Subcutaneous abdominal adipose tissue (tissue), 5 donors: ENCODE results near the gene ICOS.
"Not testable (repeated sequence)": the region's sequence is repeated elsewhere in the genome, so short reads cannot be mapped to it uniquely, and the experiment has no call there.

ENCODE experiments used
- H3K27ac ChIP-seq: one replicate; pipeline ENCODE4 v1.7.0; 2013; ENCODE audit warnings: low read depth, mild to moderate bottlenecking, inconsistent platforms, low read length, moderate library complexity
- H3K27me3 ChIP-seq, 5 donors: one replicate each; pipeline ENCODE4 v1.7.0; 2013; ENCODE audit warnings: low read length in 5 of 5, inconsistent platforms in 1 of 5; ENCODE audit not compliant: control insufficient read depth in 5 of 5, insufficient read depth in 4 of 5
- H3K36me3 ChIP-seq, 5 donors: one replicate each; pipeline ENCODE4 v1.7.0; 2013; ENCODE audit warnings: low read length in 5 of 5; ENCODE audit not compliant: control insufficient read depth in 5 of 5, insufficient read depth in 5 of 5
- H3K4me1 ChIP-seq, 5 donors: one replicate each; pipeline ENCODE4 v1.7.0; 2013; ENCODE audit warnings: low read length in 5 of 5, mild to moderate bottlenecking in 3 of 5, moderate library complexity in 1 of 5; ENCODE audit not compliant: control insufficient read depth in 5 of 5, insufficient read depth in 5 of 5
- H3K4me3 ChIP-seq, 5 donors: one replicate each; pipeline ENCODE4 v1.7.0; 2013; ENCODE audit warnings: low read length in 5 of 5, low read depth in 1 of 5
- H3K9ac ChIP-seq, 5 donors: one replicate each; pipeline ENCODE4 v1.7.0; 2013; ENCODE audit warnings: low read length in 5 of 5, mild to moderate bottlenecking in 4 of 5, moderate library complexity in 3 of 5
- H3K9me3 ChIP-seq, 5 donors: one replicate each; pipeline ENCODE4 v1.7.0; 2013; ENCODE audit warnings: low read length in 5 of 5; ENCODE audit not compliant: control insufficient read depth in 5 of 5
- donor health status: healthy.
- donor health status: healthy.
- donor health status: healthy.
- donor health status: healthy.
- donor health status: healthy.

The ICOS gene

GRCh38 chr2:203914546-203915182, 21.9 kb upstream of the ICOS start:
- H3K27ac ChIP-seq, result no peak overlapping the region

GRCh38 chr2:203915256-203915655, 21.3 kb upstream of the ICOS start:
- H3K9me3 ChIP-seq, result no peaks in the 10 kb centered on the region
- peak overlapping the region in 3 of 5 donors; percentile 17 to 30 (median 20) for H3K4me3 ChIP-seq
- no peaks in the 10 kb centered on the region for H3K27me3 ChIP-seq
- H3K27ac ChIP-seq, result no peak overlapping the region
- peaks cover 5 to 9% (median 6%) of the 10 kb centered on the region in 5 donors for H3K4me1 ChIP-seq
- no peaks in the 10 kb centered on the region for H3K36me3 ChIP-seq
- peak overlapping the region in 1 of 5 donors; percentile 31 for H3K9ac ChIP-seq

More at GRCh38 chr2:203914546-203915182, 21.9 kb upstream of the ICOS start:
- Histone ChIP-seq H3K27me3 (no peaks in the 10 kb centered on the region), H3K4me3 (no peak overlapping the region), H3K9me3 (no peaks in the 10 kb centered on the region), H3K36me3 (no peaks in the 10 kb centered on the region), H3K4me1 (peaks cover 5 to 13% (median 11%) of the 10 kb centered on the region in 5 donors), H3K9ac (no peak overlapping the region)

DNA sequence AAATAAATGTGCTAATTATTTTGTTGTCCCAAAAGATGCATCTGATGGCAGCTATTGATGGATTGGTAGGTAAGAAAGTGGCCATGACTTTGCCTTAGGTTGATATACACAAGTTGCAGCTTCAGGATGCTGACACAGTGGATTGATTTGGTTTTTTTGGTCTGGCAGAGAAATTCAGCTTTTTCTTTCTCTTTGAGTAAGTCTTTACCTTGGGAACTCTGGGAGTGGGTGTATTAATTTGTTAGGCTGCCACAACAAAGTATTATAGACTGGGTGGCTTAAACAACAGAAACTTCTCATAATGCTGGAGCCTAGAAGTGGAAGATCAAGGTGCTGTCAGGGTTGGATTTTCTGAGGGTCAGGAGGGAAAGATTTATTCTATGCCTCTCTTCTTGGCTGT, 19.8 kb upstream of the ICOS start:
- Histone ChIP-seq H3K36me3 (no peaks in the 10 kb centered on the region), H3K4me3 (no peak overlapping the region), H3K27ac (no peak overlapping the region), H3K9me3 (no peaks in the 10 kb centered on the region), H3K27me3 (no peaks in the 10 kb centered on the region), H3K9ac (no peak overlapping the region), H3K4me1 (peaks cover 4 to 9% (median 6%) of the 10 kb centered on the region in 5 donors)

DNA sequence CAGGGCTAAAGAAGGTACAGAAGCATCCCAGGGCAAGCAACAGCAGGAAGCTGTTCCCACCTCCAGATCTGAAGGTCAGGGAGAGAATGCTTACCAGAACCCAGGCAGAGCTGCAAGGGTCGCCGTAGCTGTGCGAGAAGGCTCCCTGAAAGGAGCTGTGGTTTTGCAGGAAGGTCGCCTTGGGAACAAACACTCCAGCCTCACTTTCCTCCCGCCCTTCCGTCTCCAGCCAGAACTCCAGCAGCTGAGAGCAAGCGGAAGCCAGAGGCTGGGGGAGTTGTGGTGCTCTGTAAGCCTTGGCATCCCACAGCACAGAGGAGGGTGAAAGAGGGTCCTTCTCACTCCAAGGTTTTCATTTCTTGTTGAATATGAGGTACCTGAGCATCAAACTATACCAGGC, 18.3 kb upstream of the ICOS start:
- Histone ChIP-seq H3K4me1 (peaks cover 4 to 9% (median 6%) of the 10 kb centered on the region in 5 donors), H3K36me3 (no peaks in the 10 kb centered on the region), H3K27me3 (no peaks in the 10 kb centered on the region), H3K27ac (no peak overlapping the region), H3K4me3 (no peak overlapping the region), H3K9ac (no peak overlapping the region), H3K9me3 (no peaks in the 10 kb centered on the region)

DNA sequence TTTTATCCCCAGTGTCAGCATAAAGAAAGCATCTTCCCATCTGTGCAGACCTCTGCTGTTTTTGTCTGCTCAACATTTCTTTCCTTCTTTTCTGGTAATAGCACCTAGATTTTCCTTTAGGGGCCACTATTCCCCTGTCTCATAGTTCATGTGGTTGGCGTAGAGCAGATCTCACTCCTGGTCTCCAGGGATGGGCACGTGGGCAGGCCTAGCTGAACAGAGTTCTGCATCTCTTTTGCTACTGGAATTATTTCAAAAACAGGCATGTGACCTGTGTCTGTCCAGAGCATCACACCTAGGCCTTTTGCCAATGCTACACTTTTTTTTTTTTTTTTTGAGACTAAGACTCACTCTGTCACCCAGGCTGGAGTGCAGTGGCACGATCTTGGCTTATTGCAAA, 17.7 kb upstream of the ICOS start:
- H3K36me3 ChIP-seq, result no peaks in the 10 kb centered on the region
- H3K9me3 ChIP-seq, result no peaks in the 10 kb centered on the region
- no peak overlapping the region for H3K4me3 ChIP-seq
- H3K9ac ChIP-seq, result no peak overlapping the region
- H3K4me1 ChIP-seq, result peaks cover 4 to 9% (median 6%) of the 10 kb centered on the region in 5 donors
- no peak overlapping the region for H3K27ac ChIP-seq
- H3K27me3 ChIP-seq, result no peaks in the 10 kb centered on the region

- H3K4me1 ChIP-seq, result peaks cover 0 to 5% (median 3%) of the 10 kb centered on the region in 5 donors
- H3K36me3 ChIP-seq, result no peaks in the 10 kb centered on the region
- H3K27me3 ChIP-seq, result no peaks in the 10 kb centered on the region
- H3K4me3 ChIP-seq, result no peak overlapping the region
- no peak overlapping the region for H3K27ac ChIP-seq
- no peak overlapping the region for H3K9ac ChIP-seq
- no peaks in the 10 kb centered on the region for H3K9me3 ChIP-seq
Measured at GRCh38 chr2:203925512-203926158, 10.9 kb upstream of the ICOS start.

- Histone ChIP-seq H3K9ac (no peak overlapping the region), H3K4me3 (no peak overlapping the region), H3K9me3 (no peaks in the 10 kb centered on the region), H3K36me3 (no peaks in the 10 kb centered on the region), H3K27ac (no peak overlapping the region), H3K27me3 (no peaks in the 10 kb centered on the region), H3K4me1 (peaks cover 0 to 5% (median 3%) of the 10 kb centered on the region in 5 donors)
Measured at GRCh38 chr2:203928849-203929248, 7.7 kb upstream of the ICOS start.

- not testable (repeated sequence) for H3K9ac ChIP-seq, H3K36me3 ChIP-seq, H3K4me1 ChIP-seq, H3K27me3 ChIP-seq, H3K9me3 ChIP-seq, H3K4me3 ChIP-seq, H3K27ac ChIP-seq
Measured at GRCh38 chr2:203931262-203931661, 5.3 kb upstream of the ICOS start.

GRCh38 chr2:203934041-203934492, 2.5 kb upstream of the ICOS start:
- Histone ChIP-seq H3K36me3 (no peaks in the 10 kb centered on the region), H3K4me1 (peaks cover 0 to 2% (median 1%) of the 10 kb centered on the region in 5 donors), H3K4me3 (no peak overlapping the region), H3K9ac (no peak overlapping the region), H3K27ac (no peak overlapping the region), H3K9me3 (no peaks in the 10 kb centered on the region), H3K27me3 (no peaks in the 10 kb centered on the region)

DNA sequence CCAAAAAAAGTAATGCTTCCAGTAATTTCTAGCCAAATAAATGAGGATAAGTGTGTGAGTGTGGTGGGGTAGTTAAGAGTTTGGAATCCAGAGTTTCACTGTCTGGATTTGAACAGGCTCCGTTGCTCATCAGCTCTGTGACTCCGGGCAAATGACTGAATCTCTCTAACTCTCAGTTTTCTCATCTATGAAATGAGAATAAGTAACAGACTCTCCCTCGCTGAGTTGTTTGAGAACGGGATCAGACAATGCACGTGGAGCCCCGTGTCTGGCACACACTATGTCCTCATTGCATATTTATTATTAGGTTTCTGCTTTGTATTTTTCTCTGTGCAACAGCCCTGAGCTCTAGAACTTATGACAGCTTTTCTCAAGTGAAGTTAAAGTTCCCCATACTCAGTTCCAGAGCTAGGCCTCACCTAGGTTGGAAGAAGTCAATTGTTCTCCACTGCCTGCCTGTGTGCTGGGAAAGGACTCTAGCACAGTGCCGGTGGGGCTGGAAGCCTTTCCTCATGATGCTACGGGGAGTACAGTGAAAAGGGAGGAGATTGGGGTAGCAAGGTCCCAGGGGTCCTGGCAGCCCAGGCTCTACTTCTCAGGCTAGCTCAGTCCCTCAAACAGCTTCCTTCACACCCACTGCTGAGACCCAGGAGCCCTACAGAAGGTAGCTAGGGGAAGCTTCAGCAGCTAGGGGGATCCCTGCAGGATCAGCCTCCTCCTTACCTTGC, 1.7 kb upstream of the ICOS start:
- no peak overlapping the region for H3K27ac ChIP-seq
- H3K4me1 ChIP-seq, result no peaks in the 10 kb centered on the region
- H3K9ac ChIP-seq, result no peak overlapping the region
- no peak overlapping the region for H3K4me3 ChIP-seq
- no peaks in the 10 kb centered on the region for H3K27me3 ChIP-seq
- H3K9me3 ChIP-seq, result no peaks in the 10 kb centered on the region
- no peaks in the 10 kb centered on the region for H3K36me3 ChIP-seq
